Prostate gland (tissue), 2 donors: ENCODE data around the gene HOXA7.

Source experiments
- POLR2A ChIP-seq: fragments of 450-650 bp; IDR thresholded peaks from one replicate; pipeline ENCODE4 v1.6.1; 2016; ENCODE audit warnings: antibody characterized with exemption, mild to moderate bottlenecking
- POLR2AphosphoS5 ChIP-seq: sonication (generic); formaldehyde crosslinking; IDR thresholded peaks from one replicate; pipeline ENCODE4 v1.6.1; 2017; ENCODE audit warnings: antibody characterized with exemption
- TF ChIP-seq, protein P1 (sequence below), 4 experiments: fragments of 200-600 bp in 2 of 4; fragments of 450-650 bp in 2 of 4; sonication (generic) in 2 of 4; IDR thresholded peaks; 1 replicate in 3 of 4; 2 replicates in 1 of 4; pipeline ENCODE4 v1.5.1; 2016 to 2019; ENCODE audit warnings: antibody characterized with exemption in 4 of 4, mild to moderate bottlenecking in 2 of 4, moderate library complexity in 2 of 4

- TF ChIP-seq, protein P1, sequence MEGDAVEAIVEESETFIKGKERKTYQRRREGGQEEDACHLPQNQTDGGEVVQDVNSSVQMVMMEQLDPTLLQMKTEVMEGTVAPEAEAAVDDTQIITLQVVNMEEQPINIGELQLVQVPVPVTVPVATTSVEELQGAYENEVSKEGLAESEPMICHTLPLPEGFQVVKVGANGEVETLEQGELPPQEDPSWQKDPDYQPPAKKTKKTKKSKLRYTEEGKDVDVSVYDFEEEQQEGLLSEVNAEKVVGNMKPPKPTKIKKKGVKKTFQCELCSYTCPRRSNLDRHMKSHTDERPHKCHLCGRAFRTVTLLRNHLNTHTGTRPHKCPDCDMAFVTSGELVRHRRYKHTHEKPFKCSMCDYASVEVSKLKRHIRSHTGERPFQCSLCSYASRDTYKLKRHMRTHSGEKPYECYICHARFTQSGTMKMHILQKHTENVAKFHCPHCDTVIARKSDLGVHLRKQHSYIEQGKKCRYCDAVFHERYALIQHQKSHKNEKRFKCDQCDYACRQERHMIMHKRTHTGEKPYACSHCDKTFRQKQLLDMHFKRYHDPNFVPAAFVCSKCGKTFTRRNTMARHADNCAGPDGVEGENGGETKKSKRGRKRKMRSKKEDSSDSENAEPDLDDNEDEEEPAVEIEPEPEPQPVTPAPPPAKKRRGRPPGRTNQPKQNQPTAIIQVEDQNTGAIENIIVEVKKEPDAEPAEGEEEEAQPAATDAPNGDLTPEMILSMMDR (IDR thresholded peaks at IDR 0.05) = no peak
- TF ChIP-seq POLR2A = no peak
- TF ChIP-seq POLR2AphosphoS5 = no peak
Measured at GRCh38 chr7:27122077-27122910, 34.2 kb downstream of the HOXA7 start.
